GM12878 (cell line): ENCODE measurements around the gene KCNIP3. TPM values are rescaled to one million over a fixed set of nuclear protein-coding genes. Genes with fewer than 3 reads are reported as not detected.

Experiments
- ATAC-seq: fragments of 200-7000 bp; cut with Tn5 transposase; 3 replicates; pipeline ENCODE4 v1.9.1; 2020; ENCODE audit warnings: mild to moderate bottlenecking, moderate library complexity
- BruUV-seq: library from RNA; stranded (reverse); fragments of 400-500 nt; replicated peaks from 2 replicates; lab custom pipeline; 2021; lab: Mats Ljungman, UMichigan
- CTCF ChIA-PET: fragments of 300-600 bp; sonication (Branson Sonifier 250); formaldehyde crosslinking; extraction: SDS; loops from one replicate; lab custom pipeline; 2021; ENCODE audit warnings: inconsistent platforms; lab: Yijun Ruan, JAX
- POLR2A ChIA-PET: fragments of 350-600 bp; formaldehyde crosslinking; extraction: SDS; loops from one replicate; lab custom pipeline; 2021; ENCODE audit warnings: inconsistent platforms; lab: Charles Lee
- RAD21 ChIA-PET: fragments of 300-600 bp; sonication (Branson Sonifier 250); formaldehyde crosslinking; loops from one replicate; lab custom pipeline; 2023; ENCODE audit warnings: antibody characterized with exemption; ENCODE audit not compliant: unreplicated experiment; lab: Charles Lee
- SMC1A ChIA-PET: fragments of 300-600 bp; sonication (Branson Sonifier 250); formaldehyde crosslinking; loops from one replicate; lab custom pipeline; 2023; ENCODE audit not compliant: unreplicated experiment, uncharacterized antibody; lab: Charles Lee
- DNase-seq: peaks from one replicate; pipeline ENCODE4 v3.0.0-alpha.2; 2011; ENCODE audit warnings: low read depth, low spot score
- FAIRE-seq: peaks from 3 replicates; lab custom pipeline; 2011; peaks lifted over from hg19 to GRCh38; lab: Jason Lieb, UNC
- H2AFZ ChIP-seq: 2 replicates; pipeline ENCODE4 v1.6.0; 2011; ENCODE audit warnings: low read depth, low read length, control low read depth; ENCODE audit not compliant: control insufficient read depth
- H3K27ac ChIP-seq: 2 replicates; pipeline ENCODE4 v1.5.1; 2011; ENCODE audit warnings: control low read depth; ENCODE audit not compliant: control insufficient read depth, insufficient read depth
- H3K27me3 ChIP-seq, 2 experiments: replicated peaks in 1 of 2; 2 replicates each; pipeline versions ENCODE4 v1.6.0 to v1.6.1; 2011; ENCODE audit warnings: low read length in 1 of 2; ENCODE audit not compliant: control insufficient read depth in 2 of 2, insufficient read depth in 2 of 2
- H3K36me3 ChIP-seq, 2 experiments: 2 replicates each; pipeline ENCODE4 v1.5.1; 2011; ENCODE audit warnings: low read length in 1 of 2; ENCODE audit not compliant: control insufficient read depth in 2 of 2, insufficient read depth in 2 of 2
- H3K4me1 ChIP-seq: 2 replicates; pipeline ENCODE4 v1.6.1; 2011; ENCODE audit warnings: mild to moderate bottlenecking, low read length, moderate library complexity, mixed read lengths; ENCODE audit not compliant: control insufficient read depth, insufficient read depth
- H3K4me2 ChIP-seq: 2 replicates; pipeline ENCODE4 v1.6.0; 2011; ENCODE audit warnings: control low read depth; ENCODE audit not compliant: control insufficient read depth, insufficient read depth
- H3K4me3 ChIP-seq: fragments of 200-600 bp; sonication (generic); 2 replicates; pipeline ENCODE4 v1.5.1; 2016
- H3K79me2 ChIP-seq: 2 replicates; pipeline ENCODE4 v1.6.0; 2011; ENCODE audit warnings: low read length; ENCODE audit not compliant: control insufficient read depth, insufficient read depth
- H3K9ac ChIP-seq: 2 replicates; pipeline ENCODE4 v1.8.0; 2011; ENCODE audit warnings: low read length, control low read depth, mixed read lengths; ENCODE audit not compliant: control insufficient read depth, insufficient read depth
- H3K9me3 ChIP-seq: replicated peaks from 3 replicates; pipeline ENCODE4 v1.5.1; 2011; ENCODE audit warnings: mild to moderate bottlenecking, low read length; ENCODE audit not compliant: control insufficient read depth, insufficient read depth
- H4K20me1 ChIP-seq: 2 replicates; pipeline ENCODE4 v1.6.0; 2011; ENCODE audit not compliant: control insufficient read depth, insufficient read depth
- ATF7 ChIP-seq: fragments of 450-650 bp; IDR thresholded peaks from 2 replicates; pipeline ENCODE4 v1.6.1; 2016; ENCODE audit warnings: low read depth, mild to moderate bottlenecking
- TBL1XR1 ChIP-seq: IDR thresholded peaks from 2 replicates; pipeline ENCODE4 v1.6.1; 2012; ENCODE audit warnings: low read depth, low read length, improper control_type of control experiment
- ZBED1 ChIP-seq: IDR thresholded peaks from 2 replicates; pipeline ENCODE4 v1.6.1; 2016; ENCODE audit warnings: borderline replicate concordance
- ZNF622 ChIP-seq: fragments of 450-650 bp; IDR thresholded peaks from 2 replicates; pipeline ENCODE4 v1.6.1; 2017; ENCODE audit warnings: mild to moderate bottlenecking, inconsistent platforms
- WGBS: methylation state at CpG from one replicate; pipeline ENCODE4 v1.1.6; 2016; ENCODE audit warnings: low lambda C conversion rate; ENCODE audit not compliant: insufficient replicate concordance, insufficient coverage; ENCODE audit errors: missing lambda C conversion rate; 5-methylcytosine and 5-hydroxymethylcytosine counted together
- in situ Hi-C: fragments of 300-500 bp; cut with MboI; formaldehyde crosslinking; loops from 9 replicates; pipeline ENCODE4 v1.14.3; 2018; ENCODE audit warnings: mixed read lengths
- intact Hi-C: fragments of 100-400 bp; cut with micrococcal nuclease; formaldehyde crosslinking; loops from one replicate; pipeline ENCODE4 v1.14.2; 2022; ENCODE audit not compliant: unreplicated experiment
- polyA plus RNA-seq, 11 experiments: library from polyadenylated mRNA; depleted of rRNA in 4 of 11; unstranded in 6 of 11; stranded (reverse) in 5 of 11; fragments of >200 nt; fragmentation: Nextera tagmentation in 4 of 11; fragmentation: Illumina TruSeq in 1 of 11; extraction: Ambion mirVana in 4 of 11; extraction: Trizol in 1 of 11; gene quantifications; 1 replicate in 1 of 11; 2 replicates in 10 of 11; pipeline versions ENCODE4 v1.2.1 to v1.2.3, GENCODE V29; 2011 to 2016; ENCODE audit warnings: inconsistent platforms in 2 of 11, missing spikeins in 2 of 11, low read depth in 1 of 11
- total RNA-seq, 4 experiments: library from RNA; depleted of rRNA in 3 of 4; stranded (reverse); fragments of >200 nt in 3 of 4; fragmentation: Illumina TruSeq in 1 of 4; extraction: Trizol in 1 of 4; gene quantifications; 2 replicates each; pipeline versions ENCODE4 v1.2.1 to v1.2.3, GENCODE V29; 2013 to 2021
- TF ChIP-seq, protein P1 (sequence below): IDR thresholded peaks from 2 replicates; pipeline ENCODE4 v1.6.1; 2011; ENCODE audit warnings: borderline replicate concordance, low read depth, mild to moderate bottlenecking, moderate library complexity, mixed read lengths, low read length; ENCODE audit not compliant: insufficient read depth; ENCODE audit errors: extremely low read length

KCNIP3 gene
- total and polyA plus RNA-seq, 10 of the 15 experiments (the other 5 are each of a cell fraction or from before 2014, with no cell fraction given): not detected

DNA sequence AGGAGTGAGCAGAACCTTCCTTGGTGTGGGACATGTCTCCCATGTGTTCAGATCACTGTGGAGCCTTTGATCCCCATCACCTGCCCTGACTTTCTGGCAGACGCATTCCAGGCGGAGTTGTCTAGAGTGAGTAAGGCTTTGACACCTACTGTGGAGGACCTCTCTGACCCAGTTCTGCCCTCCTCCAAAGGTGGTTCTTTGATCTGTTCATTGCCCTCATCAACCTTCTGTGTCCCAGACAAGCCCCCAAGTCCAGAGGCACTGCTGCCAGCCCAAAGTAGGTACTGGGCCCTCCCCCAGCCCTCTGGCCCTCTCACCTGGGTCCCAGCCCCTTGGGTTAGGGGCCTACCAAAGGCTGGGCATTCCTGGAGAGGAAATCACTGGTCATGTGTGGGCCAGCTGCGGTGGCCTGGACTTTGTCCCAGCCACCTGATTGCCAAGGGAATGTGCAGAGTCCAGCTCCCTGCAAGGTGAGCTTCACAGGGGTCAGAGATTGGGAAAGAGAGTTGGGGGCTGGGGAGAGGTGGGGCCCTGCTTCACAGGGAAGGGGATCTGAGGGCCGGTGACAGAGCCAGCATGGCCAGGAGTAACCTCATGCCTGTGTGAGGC is 93.2 kb downstream of the KCNIP3 start (continued):
- TF ChIP-seq ZNF622: no peak

DNA sequence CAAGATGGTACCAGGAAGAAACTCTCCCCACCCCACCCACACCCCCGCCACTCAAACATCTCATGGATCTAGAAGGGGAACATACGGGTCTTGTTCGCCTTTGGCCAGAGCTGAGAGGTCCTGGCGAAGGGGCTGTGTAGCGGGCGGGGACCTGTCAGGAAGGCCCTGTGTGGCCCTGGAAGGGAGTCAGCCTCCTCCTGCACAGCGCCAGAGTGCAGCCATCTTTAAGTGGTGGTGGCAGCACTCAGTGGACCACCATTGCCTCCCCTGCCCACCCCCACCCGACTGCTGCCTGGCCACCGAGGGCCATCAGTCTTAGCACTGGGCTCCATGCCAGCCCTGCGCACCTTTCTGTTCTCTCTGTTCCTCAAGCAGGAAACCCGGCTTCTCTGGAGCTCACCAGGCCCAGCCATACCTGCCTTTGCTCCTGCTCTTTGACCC is 93.8 kb downstream of the KCNIP3 start:
- ChIA-PET RAD21 (no interaction called here), POLR2A (no interaction called here), CTCF (no interaction called here)
- Histone ChIP-seq H3K4me1 (no peaks in the 10 kb centered on the region), H3K4me2 (no peak overlapping the region), H4K20me1 (no peaks in the 10 kb centered on the region), H3K9ac (no peak overlapping the region), H3K79me2 (no peaks in the 10 kb centered on the region), H3K4me3 (no peak overlapping the region), H3K27ac (no peak overlapping the region), H3K27me3 (no peaks in the 10 kb centered on the region; a peak in 1 of 4 replicates)
- no TSS peak for BruUV-seq
- DNase-seq (no peak), ATAC-seq (no peak), FAIRE-seq (no peak)
- in situ Hi-C loops: no loop called here
- WGBS: 56% methylated on average over 11 of the region's 11 CpGs
- intact Hi-C loops: no loop called here
- no peak for TF ChIP-seq ATF7
- TF ChIP-seq, all 136 proteins: peak for 0
- Histone ChIP-seq H2AFZ (no peak overlapping the region), H3K9me3 (no peaks in the 10 kb centered on the region), H3K36me3 (no peaks in the 10 kb centered on the region)
- SMC1A ChIA-PET: no interaction called here

DNA sequence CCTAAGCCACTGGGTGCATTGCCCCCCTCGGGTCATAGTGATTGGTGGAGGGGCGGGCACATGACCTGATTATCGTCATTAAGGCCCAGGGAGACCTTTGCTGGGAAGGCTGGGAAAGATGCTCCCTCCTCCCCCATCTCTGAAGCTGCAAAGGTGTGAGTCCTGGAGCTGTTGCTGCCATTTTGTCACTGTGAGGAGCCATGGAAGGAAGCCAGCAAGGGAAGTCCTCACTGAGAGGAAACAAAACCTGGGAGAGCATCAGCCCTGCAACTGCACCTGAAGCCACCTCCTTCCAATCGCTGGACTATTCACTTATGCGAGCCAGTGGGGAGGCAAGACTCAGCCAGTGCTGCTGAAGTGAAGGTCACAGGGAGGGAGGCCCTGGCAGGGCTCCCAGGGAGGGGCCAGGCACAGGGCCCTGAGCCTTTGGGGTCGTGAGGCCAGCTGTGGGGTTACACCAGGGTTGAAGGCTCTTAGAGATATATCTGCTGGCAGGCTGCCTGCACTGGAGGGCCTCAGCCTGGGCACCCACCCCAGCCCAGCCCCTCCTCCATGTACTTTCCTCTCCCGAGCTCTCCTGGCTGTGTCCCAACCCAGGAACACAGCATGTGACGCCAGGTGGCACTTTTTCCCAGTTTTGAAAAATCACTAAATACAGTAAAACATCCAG is 94.6 kb downstream of the KCNIP3 start:
- BruUV-seq: no TSS peak
- intact Hi-C loops (no loop called here), in situ Hi-C loops (no loop called here)
- Histone ChIP-seq H3K27ac (no peak overlapping the region), H2AFZ (no peak overlapping the region), H3K9me3 (no peaks in the 10 kb centered on the region), H3K4me3 (no peak overlapping the region), H3K9ac (no peak overlapping the region), H3K4me1 (no peaks in the 10 kb centered on the region), H3K27me3 (no peaks in the 10 kb centered on the region; a peak in 1 of 4 replicates), H4K20me1 (no peaks in the 10 kb centered on the region), H3K79me2 (no peaks in the 10 kb centered on the region), H3K36me3 (no peaks in the 10 kb centered on the region), H3K4me2 (no peak overlapping the region)
- FAIRE-seq (no peak), DNase-seq (no peak), ATAC-seq (no peak)
- ChIA-PET CTCF (no interaction called here), SMC1A (no interaction called here), POLR2A (no interaction called here), RAD21 (no interaction called here)
- 5% methylated on average over 8 of the region's 8 CpGs for WGBS
- TF ChIP-seq, protein P1, sequence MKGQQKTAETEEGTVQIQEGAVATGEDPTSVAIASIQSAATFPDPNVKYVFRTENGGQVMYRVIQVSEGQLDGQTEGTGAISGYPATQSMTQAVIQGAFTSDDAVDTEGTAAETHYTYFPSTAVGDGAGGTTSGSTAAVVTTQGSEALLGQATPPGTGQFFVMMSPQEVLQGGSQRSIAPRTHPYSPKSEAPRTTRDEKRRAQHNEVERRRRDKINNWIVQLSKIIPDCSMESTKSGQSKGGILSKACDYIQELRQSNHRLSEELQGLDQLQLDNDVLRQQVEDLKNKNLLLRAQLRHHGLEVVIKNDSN: peak; percentile 24
- TF ChIP-seq TBL1XR1: no peak
- TF ChIP-seq ZBED1: no peak
